ENCODE data around the gene MYCL. TPM values are rescaled to one million over a fixed set of nuclear protein-coding genes. Genes with fewer than 3 reads are reported as not detected.
"Not testable (repeated sequence)": the region's sequence is repeated elsewhere in the genome, so short reads cannot be mapped to it uniquely, and the experiment has no call there.

The MYCL gene
- total RNA-seq, 6 experiments from 2014 or later, result 0.75 to 20.5 (median 6.1) TPM

DNA sequence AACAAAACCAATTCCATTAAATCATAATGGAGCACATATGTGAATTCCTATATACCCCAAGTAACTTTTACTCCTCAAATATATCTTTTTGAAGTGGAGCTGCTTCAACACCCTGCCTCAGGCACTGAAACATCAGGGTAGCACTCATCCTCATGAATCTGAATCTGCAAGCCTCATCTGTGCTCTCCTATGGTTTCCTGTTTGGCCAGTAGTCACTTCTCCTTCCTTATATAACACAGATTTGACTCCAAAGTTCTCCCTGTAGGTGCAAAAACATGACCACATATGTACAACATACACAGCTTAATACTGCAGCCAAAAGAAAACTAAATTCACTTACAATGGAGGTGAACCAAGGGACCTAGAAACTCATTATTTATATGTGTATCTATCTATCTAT lies 25.6 kb downstream of the MYCL start:
- intact Hi-C loops (cut with DNase I), result no loop called here
- no peak for DNase-seq
- H3K4me1 ChIP-seq, result peaks cover 0 to 4% (median 0%) of the 10 kb centered on the region in 4 donors
- H3K36me3 ChIP-seq, result no peaks in the 10 kb centered on the region
- no peak for ATAC-seq
- TF ChIP-seq, protein P1, sequence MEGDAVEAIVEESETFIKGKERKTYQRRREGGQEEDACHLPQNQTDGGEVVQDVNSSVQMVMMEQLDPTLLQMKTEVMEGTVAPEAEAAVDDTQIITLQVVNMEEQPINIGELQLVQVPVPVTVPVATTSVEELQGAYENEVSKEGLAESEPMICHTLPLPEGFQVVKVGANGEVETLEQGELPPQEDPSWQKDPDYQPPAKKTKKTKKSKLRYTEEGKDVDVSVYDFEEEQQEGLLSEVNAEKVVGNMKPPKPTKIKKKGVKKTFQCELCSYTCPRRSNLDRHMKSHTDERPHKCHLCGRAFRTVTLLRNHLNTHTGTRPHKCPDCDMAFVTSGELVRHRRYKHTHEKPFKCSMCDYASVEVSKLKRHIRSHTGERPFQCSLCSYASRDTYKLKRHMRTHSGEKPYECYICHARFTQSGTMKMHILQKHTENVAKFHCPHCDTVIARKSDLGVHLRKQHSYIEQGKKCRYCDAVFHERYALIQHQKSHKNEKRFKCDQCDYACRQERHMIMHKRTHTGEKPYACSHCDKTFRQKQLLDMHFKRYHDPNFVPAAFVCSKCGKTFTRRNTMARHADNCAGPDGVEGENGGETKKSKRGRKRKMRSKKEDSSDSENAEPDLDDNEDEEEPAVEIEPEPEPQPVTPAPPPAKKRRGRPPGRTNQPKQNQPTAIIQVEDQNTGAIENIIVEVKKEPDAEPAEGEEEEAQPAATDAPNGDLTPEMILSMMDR (IDR thresholded peaks at IDR 0.05), result no peak
- TF ChIP-seq POLR2A (IDR thresholded peaks at IDR 0.05), result no peak
- H3K27me3 ChIP-seq, result no peaks in the 10 kb centered on the region
- H3K27ac ChIP-seq, result no peak overlapping the region
- no peak overlapping the region for H3K4me3 ChIP-seq
- no peaks in the 10 kb centered on the region for H3K9me3 ChIP-seq

DNA sequence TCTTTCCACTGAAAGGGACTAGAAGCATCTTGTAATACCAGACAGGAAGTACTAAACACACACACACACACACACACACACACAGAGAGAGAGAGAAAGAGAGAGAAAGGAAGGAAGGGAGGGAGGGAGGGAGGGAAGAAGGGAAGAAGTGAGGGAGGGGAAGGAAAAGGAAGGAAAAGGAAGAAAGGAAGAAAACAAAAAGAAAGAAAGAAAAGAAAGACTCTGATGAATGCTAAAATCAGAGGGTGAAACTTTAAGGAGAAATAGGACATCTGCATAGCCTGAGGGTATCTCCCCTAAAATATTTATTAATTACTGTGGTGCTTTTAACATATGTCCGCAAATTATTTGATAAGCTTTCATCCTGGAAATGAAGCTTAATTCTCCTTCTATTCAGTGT lies 29.0 kb downstream of the MYCL start:
- 100% methylated on average over 1 of the region's 1 CpG for WGBS (ENCODE audit: insufficient coverage, low coverage, low lambda C conversion rate, missing lambda C conversion rate)
- Histone ChIP-seq H3K27me3 (no peaks in the 10 kb centered on the region), H3K27ac (no peak overlapping the region), H3K36me3 (no peaks in the 10 kb centered on the region), H3K4me3 (no peak overlapping the region), H3K9me3 (no peaks in the 10 kb centered on the region), H3K4me1 (peaks cover 0 to 4% (median 0%) of the 10 kb centered on the region in 4 donors)
- no peak for ATAC-seq
- TF ChIP-seq POLR2A (IDR thresholded peaks at IDR 0.05), result no peak
- TF ChIP-seq, protein P1 (IDR thresholded peaks at IDR 0.05), result no peak
- no peak for DNase-seq
- intact Hi-C loops (cut with DNase I), result no loop called here

DNA sequence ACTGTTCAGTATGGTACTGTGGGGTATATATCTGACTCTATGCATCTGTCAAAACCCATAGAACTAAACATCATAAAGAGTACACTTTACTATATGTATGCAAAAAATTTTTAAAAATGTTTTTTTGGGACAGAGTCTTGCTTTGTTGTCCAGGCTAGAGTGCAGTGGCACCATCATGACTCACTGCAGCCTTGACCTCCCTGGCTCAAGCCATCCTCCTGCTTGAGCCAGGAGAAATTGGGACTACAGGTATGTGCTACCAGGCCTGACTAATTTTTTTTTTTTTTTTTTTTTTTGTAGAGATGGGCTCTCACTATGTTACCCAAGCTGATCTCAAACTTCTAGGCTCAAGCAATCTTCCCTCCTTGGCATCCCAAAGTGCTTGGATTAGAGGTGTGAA lies 29.9 kb downstream of the MYCL start:
- Histone ChIP-seq H3K4me1 (peaks cover 0 to 4% (median 0%) of the 10 kb centered on the region in 4 donors), H3K27me3 (no peaks in the 10 kb centered on the region), H3K27ac (no peak overlapping the region), H3K9me3 (no peaks in the 10 kb centered on the region), H3K36me3 (no peaks in the 10 kb centered on the region), H3K4me3 (no peak overlapping the region)
- DNase-seq, result no peak
- TF ChIP-seq, protein P1 (IDR thresholded peaks at IDR 0.05), result no peak
- TF ChIP-seq POLR2A (IDR thresholded peaks at IDR 0.05), result no peak
- ATAC-seq, result peak in 1 of 4 donors; percentile 77
- intact Hi-C loops (cut with DNase I), result no loop called here

DNA sequence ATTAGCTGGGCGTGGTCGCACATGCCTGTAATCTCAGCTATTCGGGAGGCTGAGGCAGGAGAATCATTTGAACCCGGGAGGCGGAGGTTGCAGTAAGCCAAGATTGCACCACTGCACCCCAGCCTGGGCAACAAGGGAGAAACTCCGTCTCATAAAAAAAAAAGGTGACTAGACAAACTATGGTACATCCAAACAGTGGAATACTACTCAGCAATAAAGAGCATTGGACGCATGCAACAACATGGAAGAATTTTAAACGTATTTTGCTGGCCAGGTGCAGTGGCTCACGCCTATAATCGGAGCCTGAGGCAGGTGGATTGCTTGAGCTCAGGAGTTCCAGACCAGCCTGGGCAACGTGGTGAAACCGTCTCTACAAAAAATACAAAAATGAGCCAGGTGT lies 30.7 kb downstream of the MYCL start:
- ATAC-seq; H3K4me1 ChIP-seq; H3K9me3 ChIP-seq; H3K36me3 ChIP-seq; intact Hi-C loops (cut with DNase I); H3K27ac ChIP-seq; H3K4me3 ChIP-seq; H3K27me3 ChIP-seq; DNase-seq: not testable (repeated sequence)
- over 99% methylated on average over 11 of the region's 12 CpGs for WGBS (ENCODE audit: insufficient coverage, low coverage, low lambda C conversion rate, missing lambda C conversion rate)

DNA sequence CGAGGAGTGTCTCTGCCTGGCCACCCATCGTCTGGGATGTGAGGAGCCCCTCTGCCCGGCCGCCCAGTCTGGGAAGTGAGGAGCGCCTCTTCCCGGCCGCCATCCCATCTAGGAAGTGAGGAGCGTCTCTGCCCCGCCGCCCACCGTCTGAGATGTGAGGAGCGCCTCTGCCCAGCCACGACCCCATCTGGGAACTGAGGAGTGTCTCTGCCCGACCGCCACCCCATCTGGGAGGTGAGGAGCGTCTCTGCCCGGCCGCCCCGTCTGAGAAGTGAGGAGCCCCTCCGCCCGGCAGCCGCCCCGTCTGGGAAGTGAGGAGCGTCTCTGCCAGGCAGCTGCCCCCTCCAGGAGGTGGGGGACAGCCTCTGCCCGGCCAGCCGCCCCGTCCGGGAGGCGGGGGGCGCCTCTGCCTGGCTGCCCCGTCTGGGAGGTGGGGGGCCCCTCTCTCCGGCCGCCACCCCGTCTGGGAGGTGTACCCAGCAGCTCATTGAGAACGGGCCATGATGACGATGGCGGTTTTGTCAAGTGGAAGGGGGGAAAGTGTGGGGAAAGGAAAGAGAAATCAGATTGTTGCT lies 32.1 kb downstream of the MYCL start:
- H3K27ac ChIP-seq; DNase-seq; H3K27me3 ChIP-seq; intact Hi-C loops (cut with DNase I); H3K36me3 ChIP-seq; H3K4me3 ChIP-seq; ATAC-seq; H3K4me1 ChIP-seq; H3K9me3 ChIP-seq: not testable (repeated sequence)
- WGBS (ENCODE audit: insufficient coverage, low coverage, low lambda C conversion rate, missing lambda C conversion rate), result no CpG with 5 or more reads among the region's 37 CpGs

DNA sequence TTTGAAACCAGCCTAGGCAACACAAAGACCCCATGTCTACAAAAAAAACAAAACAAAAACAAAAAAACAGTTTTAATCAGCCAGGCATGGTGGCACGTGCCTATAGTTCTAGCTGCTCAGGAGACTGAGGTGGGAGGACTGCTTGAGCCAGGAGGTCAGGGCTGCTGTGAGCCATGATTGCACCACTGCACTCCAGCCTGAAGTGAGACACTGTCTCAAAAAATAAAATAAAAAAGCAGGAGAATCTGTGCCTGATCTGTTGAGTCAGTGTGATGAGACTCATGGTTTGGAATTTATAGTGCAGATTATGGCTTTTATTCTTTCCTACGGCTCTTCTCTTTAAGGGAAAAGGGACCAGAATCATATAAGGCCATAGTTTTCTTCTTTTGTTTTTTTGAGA lies 35.0 kb downstream of the MYCL start:
- no peak for ATAC-seq
- no peak for TF ChIP-seq POLR2A (IDR thresholded peaks at IDR 0.05)
- TF ChIP-seq, protein P1 (IDR thresholded peaks at IDR 0.05), result no peak
- 88% methylated on average over 2 of the region's 2 CpGs for WGBS (ENCODE audit: insufficient coverage, low coverage, low lambda C conversion rate, missing lambda C conversion rate)

More for the DNA sequence above, 35.0 kb downstream of the MYCL start:
- H3K4me1 ChIP-seq, result no peaks in the 10 kb centered on the region
- intact Hi-C loops (cut with DNase I), result no loop called here
- H3K36me3 ChIP-seq, result no peaks in the 10 kb centered on the region
- no peak overlapping the region for H3K4me3 ChIP-seq
- no peaks in the 10 kb centered on the region for H3K9me3 ChIP-seq
- H3K27me3 ChIP-seq, result no peaks in the 10 kb centered on the region
- H3K27ac ChIP-seq, result no peak overlapping the region
- DNase-seq, result no peak

All from right lobe of liver (tissue), 6 donors.